ENCODE results near the gene UGP2. TPM values are rescaled to one million over a fixed set of nuclear protein-coding genes. Genes with fewer than 3 reads are reported as not detected.

UGP2 gene
- total RNA-seq, 1 experiment from 2014 or later: 883 TPM

DNA sequence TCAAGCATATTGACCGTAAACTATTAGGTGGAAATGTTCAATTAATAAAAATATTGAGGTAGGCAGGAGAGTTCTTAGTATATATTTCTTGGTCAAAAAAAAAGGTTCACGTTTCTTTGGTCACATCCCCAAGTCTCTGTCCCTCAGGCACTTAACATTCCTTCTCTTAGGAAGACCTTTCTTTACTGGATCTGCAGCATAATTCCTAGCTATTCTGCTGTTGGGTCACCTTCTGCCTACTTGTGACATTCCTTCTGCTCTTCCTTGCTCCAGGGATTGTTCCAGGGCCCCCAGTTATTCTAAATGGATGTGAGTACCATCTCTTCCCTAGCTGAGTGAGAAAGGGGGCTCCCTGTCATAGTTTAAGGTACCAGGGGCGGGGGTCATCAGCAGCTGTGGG, 4.2 kb downstream of the UGP2 start:
- H3K4me1 Mint-ChIP-seq: peaks cover 60 to 63% of the 10 kb centered on the region in 2 experiments
- H3K4me2 ChIP-seq (ENCODE audit: insufficient read depth, insufficient read length, low read length): peak overlapping the region; percentile 99

More for the DNA sequence above, 4.2 kb downstream of the UGP2 start:
- H2BK12ac ChIP-seq (ENCODE audit: insufficient read length, low read depth, low read length): no peak overlapping the region
- no peak overlapping the region for H4K5ac ChIP-seq (ENCODE audit: insufficient read length, low read depth, low read length)
- peak overlapping the region; percentile 92 to 100 (median 95) for H3K27ac Mint-ChIP-seq
- H2BK5ac ChIP-seq (ENCODE audit: insufficient read length, low read length): peak overlapping the region; percentile 27
- no peak overlapping the region for H4K91ac ChIP-seq (ENCODE audit: insufficient read length, low read depth, low read length)
- H3K4me3 Mint-ChIP-seq: peak overlapping the region; percentile 99 to 100
- H3K18ac ChIP-seq (ENCODE audit: insufficient read length, low read depth, low read length): no peak overlapping the region
- no peaks in the 10 kb centered on the region for H3K27me3 ChIP-seq (ENCODE audit: insufficient read depth, low read length)
- no peak for DNase-seq
- no peaks in the 10 kb centered on the region for H3K4me1 ChIP-seq (ENCODE audit: insufficient read depth, low read length)
- H2AFZ ChIP-seq (ENCODE audit: low read length): no peak overlapping the region
- H3K14ac ChIP-seq (ENCODE audit: insufficient read depth, low read length): 0 out of 2 replicates have a peak overlapping the region, but pooled peaks have one; percentile 27
- H3K9me3 Mint-ChIP-seq: peaks cover 2% of the 10 kb centered on the region in 2 experiments; a peak in 2 of 5 replicates
- WGBS (ENCODE audit: extremely low coverage, insufficient read length, low lambda C conversion rate): no CpG with 5 or more reads among the region's 3 CpGs
- H2BK120ac ChIP-seq (ENCODE audit: low read depth, low read length, poor library complexity, severe bottlenecking): no peak overlapping the region
- H3K23ac ChIP-seq (ENCODE audit: insufficient read length, low read depth, low read length): no peak overlapping the region
- no peak overlapping the region for H4K8ac ChIP-seq (replicated peaks; ENCODE audit: insufficient read length, low read depth, low read length)
- H3K27ac ChIP-seq (ENCODE audit: insufficient read length, low read depth, low read length): peak overlapping the region; percentile 86
- H4K20me1 ChIP-seq (ENCODE audit: control insufficient read depth, insufficient read depth, insufficient read length): no peaks in the 10 kb centered on the region
- H3K56ac ChIP-seq (ENCODE audit: insufficient read length, low read depth, low read length): no peak overlapping the region
- TF ChIP-seq, protein P1, sequence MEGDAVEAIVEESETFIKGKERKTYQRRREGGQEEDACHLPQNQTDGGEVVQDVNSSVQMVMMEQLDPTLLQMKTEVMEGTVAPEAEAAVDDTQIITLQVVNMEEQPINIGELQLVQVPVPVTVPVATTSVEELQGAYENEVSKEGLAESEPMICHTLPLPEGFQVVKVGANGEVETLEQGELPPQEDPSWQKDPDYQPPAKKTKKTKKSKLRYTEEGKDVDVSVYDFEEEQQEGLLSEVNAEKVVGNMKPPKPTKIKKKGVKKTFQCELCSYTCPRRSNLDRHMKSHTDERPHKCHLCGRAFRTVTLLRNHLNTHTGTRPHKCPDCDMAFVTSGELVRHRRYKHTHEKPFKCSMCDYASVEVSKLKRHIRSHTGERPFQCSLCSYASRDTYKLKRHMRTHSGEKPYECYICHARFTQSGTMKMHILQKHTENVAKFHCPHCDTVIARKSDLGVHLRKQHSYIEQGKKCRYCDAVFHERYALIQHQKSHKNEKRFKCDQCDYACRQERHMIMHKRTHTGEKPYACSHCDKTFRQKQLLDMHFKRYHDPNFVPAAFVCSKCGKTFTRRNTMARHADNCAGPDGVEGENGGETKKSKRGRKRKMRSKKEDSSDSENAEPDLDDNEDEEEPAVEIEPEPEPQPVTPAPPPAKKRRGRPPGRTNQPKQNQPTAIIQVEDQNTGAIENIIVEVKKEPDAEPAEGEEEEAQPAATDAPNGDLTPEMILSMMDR (conservative IDR thresholded peaks at IDR 0.05): no peak
- no peaks in the 10 kb centered on the region for H3K9me3 ChIP-seq (ENCODE audit: control insufficient read depth, low read depth, low read length)
- no peaks in the 10 kb centered on the region for H3K27me3 Mint-ChIP-seq (ENCODE audit: low read depth)
- H3K4ac ChIP-seq (ENCODE audit: low read depth, low read length): no peak overlapping the region
- no peak overlapping the region for H2BK20ac ChIP-seq (ENCODE audit: low read depth, low read length, poor library complexity, severe bottlenecking)
- peaks cover 10% of the 10 kb centered on the region for H3K23me2 ChIP-seq (ENCODE audit: insufficient read length, low read depth, low read length, poor library complexity, severe bottlenecking)
- no peak overlapping the region for H3T11ph ChIP-seq (ENCODE audit: low read length)
- peak overlapping the region; percentile 89 for H3K9ac ChIP-seq (ENCODE audit: extremely low read depth, insufficient read length, low read length)
- no peaks in the 10 kb centered on the region for H3K79me1 ChIP-seq (ENCODE audit: insufficient read depth, low read depth, low read length, poor library complexity, severe bottlenecking)
- H3K79me2 ChIP-seq (ENCODE audit: insufficient read depth, low read length): peaks cover 50% of the 10 kb centered on the region
- no peak overlapping the region for H2BK15ac ChIP-seq (ENCODE audit: low read depth, low read length)
- peaks cover 33 to 56% (median 51%) of the 10 kb centered on the region in 3 experiments for H3K36me3 Mint-ChIP-seq (ENCODE audit: insufficient read depth in 1 of 3, low read depth in 3 of 3)
- no peak overlapping the region for H2AK5ac ChIP-seq (ENCODE audit: insufficient read length, low read length)

Data from H9 (cell line).